ENCODE results near the gene KRT15. TPM values are rescaled to one million over a fixed set of nuclear protein-coding genes. Genes with fewer than 3 reads are reported as not detected.

KRT15 gene
- total and polyA plus RNA-seq, 9 of the 15 experiments (the other 6 are each of a cell fraction or from before 2014, with no cell fraction given), result 0.28 to 4.4 (median 0.56) TPM

- TF ChIP-seq ZBTB7A (IDR thresholded peaks at IDR 0.05; ENCODE audit: borderline replicate concordance, control insufficient read depth, low read depth, low read length), result no peak
- TF ChIP-seq, protein P1, sequence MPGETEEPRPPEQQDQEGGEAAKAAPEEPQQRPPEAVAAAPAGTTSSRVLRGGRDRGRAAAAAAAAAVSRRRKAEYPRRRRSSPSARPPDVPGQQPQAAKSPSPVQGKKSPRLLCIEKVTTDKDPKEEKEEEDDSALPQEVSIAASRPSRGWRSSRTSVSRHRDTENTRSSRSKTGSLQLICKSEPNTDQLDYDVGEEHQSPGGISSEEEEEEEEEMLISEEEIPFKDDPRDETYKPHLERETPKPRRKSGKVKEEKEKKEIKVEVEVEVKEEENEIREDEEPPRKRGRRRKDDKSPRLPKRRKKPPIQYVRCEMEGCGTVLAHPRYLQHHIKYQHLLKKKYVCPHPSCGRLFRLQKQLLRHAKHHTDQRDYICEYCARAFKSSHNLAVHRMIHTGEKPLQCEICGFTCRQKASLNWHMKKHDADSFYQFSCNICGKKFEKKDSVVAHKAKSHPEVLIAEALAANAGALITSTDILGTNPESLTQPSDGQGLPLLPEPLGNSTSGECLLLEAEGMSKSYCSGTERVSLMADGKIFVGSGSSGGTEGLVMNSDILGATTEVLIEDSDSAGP (CRISPR knock-in tag; IDR thresholded peaks at IDR 0.05), result no peak
- TF ChIP-seq ZNF696 (CRISPR knock-in tag; conservative IDR thresholded peaks at IDR 0.05), result no peak
- no peak for TF ChIP-seq EP300 (IDR thresholded peaks at IDR 0.05; ENCODE audit: low read length)
- no peak for TF ChIP-seq ZNF282 (CRISPR knock-in tag; IDR thresholded peaks at IDR 0.05)
- TF ChIP-seq NR2C1 (IDR thresholded peaks at IDR 0.05), result no peak
- no peak for TF ChIP-seq NR2C1 (tag; IDR thresholded peaks at IDR 0.05)
- no peak for TF ChIP-seq HDAC2 (IDR thresholded peaks at IDR 0.05)
- no peak for TF ChIP-seq CBFA2T3 (IDR thresholded peaks at IDR 0.05)
- no peak for TF ChIP-seq GTF2E2 (tag; IDR thresholded peaks at IDR 0.05)
- no peak for TF ChIP-seq PURB (CRISPR knock-in tag; IDR thresholded peaks at IDR 0.05; ENCODE audit: low read depth)
- TF ChIP-seq RBBP5 (IDR thresholded peaks at IDR 0.05; ENCODE audit: borderline replicate concordance, insufficient read depth, low read length, poor library complexity, severe bottlenecking), result peak; percentile 15
- no peak for TF ChIP-seq ZNF830 (CRISPR knock-in tag; IDR thresholded peaks at IDR 0.05)
- TF ChIP-seq RAD21 (CRISPR knock-in tag; conservative IDR thresholded peaks at IDR 0.05 in 1 of 2, IDR thresholded peaks at IDR 0.05 in 1 of 2), result no peak
- 0 out of 2 replicates have a peak, but pooled peaks have one; percentile 9 for TF ChIP-seq ARID4B (CRISPR knock-in tag; IDR thresholded peaks at IDR 0.05)
- TF ChIP-seq ZNF224 (CRISPR knock-in tag; IDR thresholded peaks at IDR 0.05), result no peak
- no peak for TF ChIP-seq ZC3H11A (IDR thresholded peaks at IDR 0.05; ENCODE audit: low read depth, low read length)
- TF ChIP-seq FOXP1 (CRISPR knock-in tag; IDR thresholded peaks at IDR 0.05), result no peak
Observed at GRCh38 chr17:41527063-41528023, 8.7 kb upstream of the KRT15 start (continued).
